MM.1S (cell line): ENCODE data around the gene PICALM.

Experiments
- DNase-seq: peaks from one replicate; pipeline ENCODE4 v3.0.0-alpha.2; 2015
- H2AFZ ChIP-seq: fragments of 300-600 bp; sonication (generic); 2 replicates; pipeline ENCODE4 v1.6.0; 2016; ENCODE audit warnings: antibody characterized with exemption, low read length
- H3F3A ChIP-seq: fragments of 300-600 bp; sonication (generic); 2 replicates; pipeline ENCODE4 v1.6.1; 2016; ENCODE audit warnings: mild to moderate bottlenecking, antibody characterized with exemption, low read length, moderate library complexity, mixed read lengths; ENCODE audit not compliant: insufficient read depth
- H3K27ac ChIP-seq: fragments of 300-600 bp; sonication (generic); 2 replicates; pipeline ENCODE4 v1.5.1; 2016; ENCODE audit warnings: mild to moderate bottlenecking, low read length
- H3K27me3 ChIP-seq: fragments of 300-600 bp; sonication (generic); replicated peaks from 2 replicates; pipeline ENCODE4 v1.6.0; 2016; ENCODE audit warnings: low read length; ENCODE audit not compliant: insufficient read depth
- H3K36me3 ChIP-seq: fragments of 300-600 bp; sonication (generic); replicated peaks from 2 replicates; pipeline ENCODE4 v1.6.1; 2016; ENCODE audit warnings: mild to moderate bottlenecking, low read length, mixed read lengths; ENCODE audit not compliant: insufficient read depth
- H3K4me1 ChIP-seq: fragments of 300-600 bp; sonication (generic); 2 replicates; pipeline ENCODE4 v1.6.1; 2016; ENCODE audit warnings: low read length, mixed read lengths
- H3K4me2 ChIP-seq: fragments of 300-600 bp; sonication (generic); 2 replicates; pipeline ENCODE4 v1.6.0; 2016; ENCODE audit warnings: low read depth, low read length
- H3K4me3 ChIP-seq: fragments of 300-600 bp; sonication (generic); 2 replicates; pipeline ENCODE4 v1.5.1; 2016; ENCODE audit warnings: low read length, mixed read lengths
- H3K79me2 ChIP-seq: fragments of 300-600 bp; sonication (generic); 2 replicates; pipeline ENCODE4 v1.6.1; 2016; ENCODE audit warnings: mixed run types, low read length, mixed read lengths
- H3K9ac ChIP-seq: fragments of 300-600 bp; sonication (generic); 2 replicates; pipeline ENCODE4 v1.6.1; 2016; ENCODE audit warnings: low read length, mixed read lengths
- H3K9me2 ChIP-seq: fragments of 300-600 bp; sonication (generic); replicated peaks from 2 replicates; pipeline ENCODE4 v1.6.1; 2016; ENCODE audit warnings: mild to moderate bottlenecking, low read length, mixed read lengths; ENCODE audit not compliant: insufficient read depth
- H3K9me3 ChIP-seq: fragments of 300-600 bp; sonication (generic); replicated peaks from 2 replicates; pipeline ENCODE4 v1.6.1; 2016; ENCODE audit warnings: mild to moderate bottlenecking, low read length, mixed read lengths; ENCODE audit not compliant: insufficient read depth
- H4K20me1 ChIP-seq: fragments of 300-600 bp; sonication (generic); 2 replicates; pipeline ENCODE4 v1.6.1; 2016; ENCODE audit warnings: mild to moderate bottlenecking, low read length, moderate library complexity, mixed read lengths; ENCODE audit not compliant: insufficient read depth
- CTCF ChIP-seq: fragments of 300-600 bp; sonication (generic); IDR thresholded peaks from 2 replicates; pipeline ENCODE4 v1.5.1; 2016; ENCODE audit warnings: antibody characterized with exemption, low read length, mixed read lengths
- EZH2 ChIP-seq: fragments of 300-600 bp; sonication (generic); optimal IDR thresholded peaks from 2 replicates; pipeline ENCODE3; 2017; ENCODE audit warnings: low read depth, mild to moderate bottlenecking, antibody characterized with exemption, low read length, mixed read lengths
- EZH2phosphoT487 ChIP-seq: fragments of 300-600 bp; sonication (generic); IDR thresholded peaks from 2 replicates; pipeline ENCODE4 v1.6.1; 2018; ENCODE audit warnings: antibody characterized with exemption, low read length

Gene PICALM

GRCh38 chr11:86037743-86038142 lies 31.1 kb downstream of the PICALM start:
- no peak overlapping the region for H3K9ac ChIP-seq
- peaks cover 4% of the 10 kb centered on the region for H3K4me1 ChIP-seq
- peaks cover 4% of the 10 kb centered on the region for H3F3A ChIP-seq
- H3K27ac ChIP-seq = no peak overlapping the region
- DNase-seq = no peak
- no peak overlapping the region for H3K4me2 ChIP-seq
- no peaks in the 10 kb centered on the region for H3K36me3 ChIP-seq
- no peak for TF ChIP-seq EZH2
- no peak for TF ChIP-seq CTCF
- no peak for TF ChIP-seq EZH2phosphoT487
- H2AFZ ChIP-seq = no peak overlapping the region
- H3K9me2 ChIP-seq = no peaks in the 10 kb centered on the region
- H3K79me2 ChIP-seq = peaks cover 94% of the 10 kb centered on the region
- H3K27me3 ChIP-seq = no peaks in the 10 kb centered on the region
- no peaks in the 10 kb centered on the region for H3K9me3 ChIP-seq
- H3K4me3 ChIP-seq = no peak overlapping the region
- peaks cover 12% of the 10 kb centered on the region; the same call in 1 of the 2 replicates for H4K20me1 ChIP-seq

- no peaks in the 10 kb centered on the region for H3F3A ChIP-seq
- no peaks in the 10 kb centered on the region for H3K9me3 ChIP-seq
- peaks cover 95% of the 10 kb centered on the region for H3K79me2 ChIP-seq
- H3K9ac ChIP-seq = no peak overlapping the region
- TF ChIP-seq EZH2 = no peak
- TF ChIP-seq CTCF = no peak
- TF ChIP-seq EZH2phosphoT487 = no peak
- no peak overlapping the region for H3K27ac ChIP-seq
- H3K4me3 ChIP-seq = no peak overlapping the region
- DNase-seq = no peak
- H3K36me3 ChIP-seq = peaks cover 5% of the 10 kb centered on the region; the same call in 1 of the 2 replicates
- H2AFZ ChIP-seq = no peak overlapping the region
- no peaks in the 10 kb centered on the region for H3K4me1 ChIP-seq
- H3K27me3 ChIP-seq = no peaks in the 10 kb centered on the region
- no peaks in the 10 kb centered on the region; the same call in 1 of the 2 replicates for H4K20me1 ChIP-seq
- no peaks in the 10 kb centered on the region for H3K9me2 ChIP-seq
- no peak overlapping the region for H3K4me2 ChIP-seq
Measured at GRCh38 chr11:86035920-86036319, 33.0 kb downstream of the PICALM start.

- H3K9me2 ChIP-seq = no peaks in the 10 kb centered on the region
- TF ChIP-seq EZH2 = no peak
- TF ChIP-seq CTCF = no peak
- no peak for TF ChIP-seq EZH2phosphoT487
- no peak overlapping the region for H3K4me2 ChIP-seq
- H2AFZ ChIP-seq = no peak overlapping the region
- peaks cover 5% of the 10 kb centered on the region; the same call in 1 of the 2 replicates for H3K36me3 ChIP-seq
- DNase-seq = no peak
- no peak overlapping the region for H3K9ac ChIP-seq
- H3K9me3 ChIP-seq = no peaks in the 10 kb centered on the region
- no peaks in the 10 kb centered on the region; the same call in 1 of the 2 replicates for H4K20me1 ChIP-seq
- H3K27me3 ChIP-seq = no peaks in the 10 kb centered on the region
- H3K27ac ChIP-seq = no peak overlapping the region
- H3K4me3 ChIP-seq = no peak overlapping the region
- no peaks in the 10 kb centered on the region for H3F3A ChIP-seq
- no peaks in the 10 kb centered on the region for H3K4me1 ChIP-seq
- peaks cover 95% of the 10 kb centered on the region for H3K79me2 ChIP-seq
Measured at GRCh38 chr11:86035164-86035563, 33.7 kb downstream of the PICALM start.
